Subcutaneous adipose tissue (tissue), 4 donors: ENCODE data around the gene TAF11L12. TPM values are rescaled to one million over a fixed set of nuclear protein-coding genes. Genes with fewer than 3 reads are reported as not detected.
"Not testable (repeated sequence)": the region's sequence is repeated elsewhere in the genome, so short reads cannot be mapped to it uniquely, and the experiment has no call there.

Source experiments
- CTCF ChIP-seq: fragments of 450-650 bp; IDR thresholded peaks from one replicate; pipeline ENCODE4 v1.5.1; 2016; ENCODE audit warnings: low read depth, mild to moderate bottlenecking, control low read depth, antibody characterized with exemption, moderate library complexity
- small RNA-seq: library from RNA; depleted of rRNA; stranded (forward); fragments of <200 nt; gene quantifications from one replicate; pipeline ENCODE3, GENCODE V24; 2016
- total RNA-seq, 4 donors: library from RNA; depleted of rRNA; stranded (reverse); fragments of >200 nt; gene quantifications; one replicate each; pipeline ENCODE4 v1.1.0, GENCODE V29; 2016

Gene TAF11L12
- total RNA-seq, 4 donors from 2014 or later, result not detected

GRCh38 chr5:17614872-17615605 is 4.8 kb downstream of the TAF11L12 start:
- no peak for TF ChIP-seq CTCF

GRCh38 chr5:17619354-17619753 is 9.2 kb downstream of the TAF11L12 start:
- no peak for TF ChIP-seq CTCF

- TF ChIP-seq CTCF, result no peak
These were observed 10.4 kb downstream of the TAF11L12 start for GRCh38 chr5:17620627-17621026.

- TF ChIP-seq CTCF, result no peak
These were observed 15.5 kb downstream of the TAF11L12 start for GRCh38 chr5:17625686-17626085.

- TF ChIP-seq CTCF, result not testable (repeated sequence)
These were observed 21.6 kb downstream of the TAF11L12 start, which contains the start of gene TAF11L13 for GRCh38 chr5:17631788-17632187. Gene TAF11L13 (plus strand): TSS chr5:17632088.

- TF ChIP-seq CTCF, result no peak
These were observed 24.0 kb downstream of the TAF11L12 start, which contains the start of gene TAF11L14 for GRCh38 chr5:17634160-17634559. Gene TAF11L14 (plus strand): TSS chr5:17634460.

- TF ChIP-seq CTCF, result no peak
These were observed 45.7 kb downstream of the TAF11L12 start for GRCh38 chr5:17655921-17656320.

Small RNA genes within 50 kb of the gene (small RNA-seq; reads per million reads assigned to genes)
- gene AC233724.1, result not detected
- not detected for gene AC233724.2
- gene AC233724.3, result not detected
- gene AC233724.4, result not detected
- not detected for gene AC233724.6
- gene AC233724.7, result not detected

Other genes with a start within 250 kb of the TAF11L12 start
- gene TAF11L2, start 112.2 kb upstream of the TAF11L12 start, total RNA-seq, result not detected
- gene TAF11L3, start 92.0 kb upstream of the TAF11L12 start, total RNA-seq, result not detected
- gene TAF11L4, start 88.6 kb upstream of the TAF11L12 start, total RNA-seq, result not detected
- not detected for gene TAF11L5, start 85.2 kb upstream of the TAF11L12 start, total RNA-seq
- not detected for gene TAF11L6, start 81.7 kb upstream of the TAF11L12 start, total RNA-seq
- not detected for gene TAF11L7, start 24.6 kb upstream of the TAF11L12 start, total RNA-seq
- gene TAF11L8, start 19.4 kb upstream of the TAF11L12 start, total RNA-seq, result not detected
- not detected for gene TAF11L9, start 16.0 kb upstream of the TAF11L12 start, total RNA-seq
- gene TAF11L10, start 12.6 kb upstream of the TAF11L12 start, total RNA-seq, result not detected
- not detected for gene TAF11L11, start 6.2 kb upstream of the TAF11L12 start, total RNA-seq
- gene TAF11L13, start 21.7 kb downstream of the TAF11L12 start, total RNA-seq, result not detected
- not detected for gene TAF11L14, start 24.1 kb downstream of the TAF11L12 start, total RNA-seq